IPS-11a (cell line): Measurements from ENCODE around the gene TBC1D12.
"Not testable (repeated sequence)": the region's sequence is repeated elsewhere in the genome, so short reads cannot be mapped to it uniquely, and the experiment has no call there.

Source experiments
- H3K4me3 ChIP-seq: one replicate; pipeline ENCODE4 v1.5.1; 2013; ENCODE audit warnings: low read depth, low read length, control low read depth

TBC1D12 gene

DNA sequence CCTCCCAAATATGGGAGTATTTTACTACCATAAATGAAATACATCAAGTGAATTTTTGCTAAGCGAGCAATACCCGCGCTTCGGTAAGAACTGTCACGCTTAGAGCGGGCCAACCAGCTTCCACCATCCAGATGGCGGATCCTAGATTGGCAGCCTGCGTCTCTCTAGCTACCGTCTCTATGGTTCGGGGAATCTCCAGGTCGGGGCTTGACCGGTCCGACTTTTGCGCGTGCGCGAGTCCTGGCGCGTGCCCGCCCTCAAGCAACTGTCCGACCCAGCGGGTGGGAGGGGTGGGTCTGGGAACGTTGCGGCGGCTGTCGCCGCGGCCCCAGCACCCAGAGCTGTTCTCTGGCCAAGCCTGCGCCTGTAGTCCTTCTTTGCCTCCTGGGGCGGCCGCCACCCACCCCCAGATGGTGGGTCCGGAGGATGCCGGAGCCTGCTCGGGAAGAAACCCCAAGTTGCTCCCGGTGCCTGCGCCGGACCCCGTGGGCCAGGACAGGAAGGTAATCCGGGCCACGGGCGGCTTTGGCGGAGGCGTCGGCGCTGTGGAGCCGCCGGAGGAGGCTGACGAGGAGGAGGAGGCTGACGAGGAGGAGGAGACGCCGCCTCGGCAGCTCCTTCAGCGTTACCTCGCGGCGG is at the start of gene TBC1D12:
TBC1D12 (plus strand) TSS at position 338 of the 639 bp plus-strand sequence; CDS start at position 411, 73 bp downstream.
- H3K4me3 ChIP-seq: peak within 1 kb of the TSS; percentile 67

DNA sequence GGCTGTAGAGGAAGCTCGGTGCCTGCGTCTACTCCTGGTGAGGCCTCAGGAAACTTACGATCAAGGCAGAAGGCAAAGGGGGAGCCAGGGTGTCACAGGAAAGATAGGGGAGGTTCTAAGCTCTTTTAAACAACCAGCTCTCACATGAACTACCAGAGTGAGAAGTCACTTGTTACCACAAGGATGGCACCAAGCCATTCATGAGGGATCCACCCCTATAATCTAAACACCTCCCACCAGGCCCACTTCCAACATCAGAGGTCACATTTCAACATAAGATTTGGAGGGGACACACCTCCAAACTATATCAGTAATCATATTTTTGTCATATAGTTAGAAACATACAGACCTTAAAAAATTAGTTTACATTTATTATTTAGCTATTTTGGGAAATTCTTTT is 49.0 kb upstream of the TBC1D12 start:
- H3K4me3 ChIP-seq: no peak overlapping the region

DNA sequence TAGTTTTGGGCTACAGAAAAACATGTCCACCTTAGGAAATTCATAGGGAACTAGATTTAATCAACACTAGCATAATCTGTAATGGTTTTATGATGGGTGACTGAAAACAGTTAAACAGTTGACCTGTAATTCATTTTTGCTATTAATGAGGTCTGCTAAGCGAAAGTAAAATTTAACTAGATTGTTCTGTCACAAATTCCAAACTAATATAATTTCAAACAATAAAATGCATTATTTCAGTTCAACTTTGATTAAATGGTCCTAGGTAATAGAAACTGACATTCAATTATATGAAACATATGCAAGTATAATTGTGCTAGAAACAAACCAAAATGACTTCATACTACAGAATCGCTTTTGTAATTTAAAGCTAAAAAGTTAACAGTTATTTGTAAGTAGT is 46.5 kb upstream of the TBC1D12 start:
- H3K4me3 ChIP-seq: no peak overlapping the region

DNA sequence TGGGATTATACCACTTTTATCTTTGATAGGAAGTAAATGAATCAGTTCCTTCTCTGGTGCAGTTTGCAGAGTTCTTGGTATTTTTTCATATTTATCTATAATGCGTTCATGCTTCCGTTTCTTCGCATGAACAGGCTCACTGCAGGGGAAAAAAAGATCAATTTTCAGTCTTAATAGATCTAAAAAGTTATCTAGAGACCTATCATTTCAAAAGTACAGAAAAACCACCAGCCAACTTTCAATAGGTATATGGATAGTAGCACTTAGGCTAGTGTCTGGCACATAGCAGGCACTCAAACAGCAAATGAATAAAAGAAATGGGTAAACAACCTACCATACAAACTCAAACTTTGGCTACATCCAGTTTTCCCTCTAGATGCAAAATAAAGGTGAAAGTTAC is 45.1 kb upstream of the TBC1D12 start:
- no peak overlapping the region for H3K4me3 ChIP-seq

DNA sequence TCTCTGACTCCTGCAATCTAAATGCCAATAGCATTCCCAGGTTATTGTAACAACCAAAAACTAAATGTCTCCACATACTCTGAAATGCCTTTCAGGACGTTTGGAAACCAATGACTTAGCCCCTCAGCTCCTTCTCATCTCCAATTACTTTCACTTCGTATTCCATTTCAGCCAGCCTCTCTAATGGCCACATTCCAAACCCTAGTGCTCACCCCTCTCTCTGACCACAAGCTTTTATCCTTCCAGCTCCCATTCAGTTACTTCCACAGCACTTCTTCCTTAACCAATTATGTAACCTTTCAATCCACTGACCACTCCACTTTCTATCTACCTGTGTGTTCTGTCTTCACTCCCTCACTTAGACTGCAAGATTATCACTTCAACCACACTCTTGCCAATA is 43.9 kb upstream of the TBC1D12 start:
- no peak overlapping the region for H3K4me3 ChIP-seq

DNA sequence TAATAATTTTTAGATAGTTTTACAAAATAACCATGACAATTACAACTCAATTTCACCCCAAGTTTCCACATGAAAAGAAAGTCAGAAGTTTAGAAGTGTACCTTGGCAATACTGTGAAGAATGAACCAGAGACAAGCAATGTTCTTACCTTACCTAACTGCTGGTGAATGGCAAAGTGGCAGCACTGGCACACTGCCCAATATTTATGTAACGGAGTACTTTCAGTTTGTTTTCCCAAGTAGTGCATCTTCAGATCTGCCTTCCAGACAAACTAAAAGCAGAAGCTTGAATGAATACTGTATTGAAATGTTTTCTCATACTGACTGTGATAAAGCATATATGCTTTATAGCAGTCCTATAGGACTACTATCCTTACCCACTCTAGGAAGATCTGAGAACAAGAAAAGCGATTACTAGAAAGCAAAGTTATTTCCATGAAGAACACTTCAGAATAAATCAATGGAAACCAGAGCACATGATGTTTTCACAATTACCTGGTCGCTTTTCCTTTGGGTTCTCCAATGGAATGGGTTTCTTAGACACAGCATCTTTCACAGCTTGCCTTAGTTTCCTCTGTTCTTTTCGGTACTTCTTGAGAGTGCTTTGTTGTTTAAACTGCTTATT is 41.1 kb upstream of the TBC1D12 start:
- peak overlapping the region; percentile 90 for H3K4me3 ChIP-seq

DNA sequence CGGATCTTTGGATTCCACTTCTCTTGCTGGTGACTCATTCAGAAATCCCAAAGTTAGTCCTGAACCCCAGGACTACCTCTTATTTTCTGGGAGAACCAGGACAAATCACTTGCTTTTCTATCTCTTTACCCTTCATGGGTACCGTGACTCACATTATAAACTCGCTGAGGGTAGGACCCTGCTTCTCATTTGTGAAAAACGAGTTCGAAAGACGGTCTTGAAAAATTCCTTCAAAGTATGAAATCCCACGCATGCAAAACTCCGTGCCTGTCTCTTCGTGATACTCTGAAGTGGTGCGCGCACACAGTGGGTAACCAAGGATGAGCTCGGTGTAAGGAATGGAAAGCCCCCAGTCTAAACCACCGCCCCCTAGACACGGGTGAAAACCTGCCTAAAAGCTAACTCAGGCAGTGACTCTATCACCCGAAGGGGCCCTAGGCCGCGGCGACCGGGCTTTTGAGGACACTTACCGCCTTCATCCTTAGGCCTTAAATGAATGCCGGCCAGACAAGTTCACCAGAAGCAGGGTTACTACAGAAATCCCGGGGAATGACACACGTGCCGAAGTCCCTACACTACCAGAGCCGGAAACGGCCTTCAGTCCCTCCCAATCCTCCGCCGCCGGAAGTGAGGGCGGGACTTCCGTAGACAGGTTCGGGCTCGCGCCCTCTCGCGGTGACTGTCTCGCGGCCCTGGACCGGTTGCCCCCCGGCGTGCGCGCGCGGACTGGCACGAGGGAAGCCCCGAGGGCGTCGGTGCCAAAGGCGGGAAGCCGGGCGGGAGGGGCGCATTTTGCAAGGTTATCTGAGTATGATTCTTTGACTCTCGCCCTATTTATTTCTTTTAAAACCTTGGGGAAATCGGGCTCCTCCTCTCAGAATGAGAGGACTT is 39.7 kb upstream of the TBC1D12 start, which contains the start of gene NOC3L:
NOC3L (minus strand) TSS at position 580 of the 891 bp plus-strand sequence; CDS start at position 479, 101 bp downstream.
- peak within 1 kb of the TSS; percentile 90 for H3K4me3 ChIP-seq

DNA sequence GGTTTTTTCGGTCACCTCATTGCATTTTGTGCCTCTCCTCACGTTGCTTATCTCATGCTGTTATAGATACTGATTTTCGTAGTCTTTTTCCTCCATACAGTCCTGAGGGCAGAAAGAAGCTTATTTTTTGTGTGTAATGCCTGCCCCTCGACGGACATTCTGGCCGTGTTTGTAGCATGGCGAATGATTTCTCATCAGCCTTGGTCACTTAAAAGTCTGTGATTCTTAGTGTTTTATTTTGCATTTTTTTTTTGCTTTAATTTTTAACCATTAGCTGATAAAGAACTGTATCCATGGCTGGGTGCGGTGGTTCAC is 39.1 kb upstream of the TBC1D12 start:
- H3K4me3 ChIP-seq: no peak overlapping the region

DNA sequence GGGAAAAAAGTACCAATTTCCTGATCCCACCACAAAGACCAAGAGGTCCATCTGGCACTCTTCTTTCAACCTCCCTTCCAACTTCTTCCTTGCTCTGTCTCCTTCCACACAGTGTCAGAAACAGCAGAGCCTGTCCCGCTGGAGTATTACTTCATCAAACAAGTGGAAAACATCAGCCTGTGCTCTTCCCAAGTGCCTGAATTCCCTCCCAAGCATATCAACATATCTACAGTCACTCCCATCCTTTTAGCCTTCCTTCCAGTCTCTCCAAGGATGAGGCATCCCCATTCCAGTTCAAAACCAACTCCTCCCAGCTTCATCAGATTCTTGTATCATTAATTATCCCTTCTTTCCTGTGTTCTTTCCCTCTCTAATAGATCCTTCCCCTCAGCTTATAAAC is 37.9 kb upstream of the TBC1D12 start:
- no peak overlapping the region for H3K4me3 ChIP-seq

DNA sequence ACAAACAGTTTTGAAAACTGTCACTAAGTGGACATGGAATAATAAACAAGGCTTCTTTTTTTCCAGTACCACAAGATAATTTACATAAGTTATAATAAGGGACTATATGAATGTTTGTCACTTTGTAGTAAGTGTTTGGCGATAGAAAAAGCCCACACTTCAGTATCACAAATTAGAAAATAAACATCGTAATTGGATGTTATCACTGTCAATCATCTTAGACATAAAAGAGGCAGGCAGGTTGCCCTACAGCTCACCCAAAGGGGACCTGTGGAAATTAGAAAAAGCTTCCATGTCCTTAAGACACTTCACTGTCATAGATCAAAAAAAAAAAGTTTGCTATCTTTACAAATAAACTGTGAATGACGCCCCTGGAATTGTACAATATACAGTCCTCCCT is 36.0 kb upstream of the TBC1D12 start:
- H3K4me3 ChIP-seq: no peak overlapping the region

DNA sequence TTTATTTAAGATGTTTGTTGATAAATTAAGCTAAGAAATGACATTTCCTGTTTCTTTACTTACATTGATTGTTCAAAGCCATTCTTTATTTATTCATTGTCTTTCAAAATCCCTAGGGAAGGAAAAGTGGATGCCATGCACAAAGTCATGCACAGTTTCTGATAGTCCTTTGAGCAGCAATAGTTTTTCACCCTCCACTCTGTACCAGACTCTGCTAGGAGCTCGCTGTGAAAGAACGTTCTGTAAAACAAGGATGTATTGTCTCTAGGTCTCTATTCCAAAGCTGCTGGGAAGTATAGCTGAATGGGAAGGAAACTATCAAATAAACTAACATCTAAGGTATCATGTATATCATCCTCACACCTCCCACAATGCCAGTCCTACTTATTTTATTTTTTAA is 31.8 kb upstream of the TBC1D12 start:
- H3K4me3 ChIP-seq: no peak overlapping the region

DNA sequence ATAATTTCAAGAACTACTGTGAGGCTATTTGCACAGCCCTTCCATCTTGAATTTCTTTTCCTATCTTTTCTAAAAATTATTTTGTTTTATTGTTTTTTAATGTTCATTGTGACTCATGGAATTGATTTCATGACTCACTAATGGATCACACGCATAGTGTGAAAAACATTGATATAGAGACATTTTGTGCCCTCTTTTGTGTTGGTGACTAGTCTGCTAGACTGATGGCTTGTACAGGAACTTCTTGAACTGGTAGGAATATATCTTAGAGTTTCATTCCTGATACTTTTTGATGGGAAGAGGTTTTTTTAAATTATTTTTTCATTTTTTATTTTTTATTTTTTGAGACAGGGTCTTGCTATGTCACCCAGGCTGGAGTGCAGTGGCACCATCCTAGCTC is 27.0 kb upstream of the TBC1D12 start:
- H3K4me3 ChIP-seq: no peak overlapping the region

DNA sequence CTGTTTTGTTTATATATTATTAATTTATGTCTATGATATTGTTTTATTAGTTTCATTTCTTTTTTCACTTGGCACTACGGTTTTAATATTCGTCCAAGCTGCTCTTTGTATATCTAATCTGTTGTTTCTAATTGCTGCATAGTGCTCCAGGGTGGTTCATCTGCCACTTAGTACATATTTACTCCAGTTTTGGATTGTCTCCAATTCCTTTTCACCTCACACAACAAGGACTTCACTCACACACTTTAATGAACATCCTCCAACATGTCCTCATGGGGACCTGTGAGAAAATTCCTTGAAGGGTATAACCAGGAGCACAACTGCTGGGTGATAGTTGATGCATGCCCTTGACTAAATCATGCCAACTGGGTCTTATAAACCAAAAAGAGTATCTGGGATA is 25.5 kb upstream of the TBC1D12 start:
- no peak overlapping the region for H3K4me3 ChIP-seq

DNA sequence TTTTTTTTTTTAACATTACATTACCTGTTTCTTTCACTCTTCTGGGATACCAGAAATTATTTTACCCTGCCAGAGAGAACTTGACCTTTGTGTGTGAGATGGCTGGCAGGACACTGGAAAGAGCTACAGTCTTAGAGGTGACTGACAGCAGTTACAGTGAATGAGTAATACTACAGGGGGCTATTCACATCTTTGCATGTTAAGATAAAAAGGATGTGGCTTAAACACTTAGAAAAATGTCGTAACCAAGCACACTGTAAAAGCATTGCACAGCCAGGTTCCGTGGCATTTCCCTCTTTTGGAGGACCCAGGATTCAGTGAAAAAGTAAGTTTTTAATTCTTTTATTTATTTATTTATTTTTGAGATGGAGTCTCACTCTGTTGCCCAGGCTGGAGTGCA is 18.8 kb upstream of the TBC1D12 start:
- H3K4me3 ChIP-seq: no peak overlapping the region

DNA sequence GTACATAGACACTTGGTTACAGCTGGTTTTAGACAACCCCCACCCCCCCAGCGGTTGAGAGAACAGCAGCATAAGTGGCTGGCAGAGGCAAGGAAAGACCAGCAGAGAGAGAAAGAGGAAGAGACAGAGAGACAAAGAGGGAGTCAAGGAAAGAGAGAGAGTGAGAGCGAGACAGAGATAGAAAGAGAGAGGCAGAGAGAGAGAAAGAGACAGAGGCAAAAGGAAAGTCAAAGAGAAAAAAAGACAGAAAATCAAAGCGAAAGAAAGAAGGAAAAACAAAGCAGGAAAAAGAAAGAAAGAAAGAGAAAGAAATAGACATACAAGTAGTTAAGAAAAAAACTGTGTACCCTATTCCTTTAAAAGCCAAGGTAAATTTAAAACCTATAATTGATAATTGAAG is 16.6 kb upstream of the TBC1D12 start:
- H3K4me3 ChIP-seq: not testable (repeated sequence)

DNA sequence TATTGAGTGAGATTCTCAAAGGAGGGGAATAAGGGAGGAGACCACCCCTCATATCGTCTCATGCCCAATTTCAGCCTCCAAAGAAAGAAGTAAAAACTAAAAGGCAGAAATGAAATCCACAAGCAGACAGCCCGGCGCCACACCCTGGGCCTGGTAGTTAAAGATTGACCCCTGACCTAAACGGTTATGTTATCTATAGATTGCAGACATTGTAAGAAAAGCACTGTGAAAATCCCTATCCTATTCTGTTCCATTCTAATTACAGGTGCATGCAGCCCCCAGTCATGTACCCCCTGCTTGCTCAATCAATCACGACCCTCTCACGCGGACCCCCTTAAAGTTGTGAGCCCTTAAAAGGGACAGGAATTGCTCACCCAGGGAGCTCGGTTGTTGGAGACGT is 10.2 kb upstream of the TBC1D12 start:
- not testable (repeated sequence) for H3K4me3 ChIP-seq

DNA sequence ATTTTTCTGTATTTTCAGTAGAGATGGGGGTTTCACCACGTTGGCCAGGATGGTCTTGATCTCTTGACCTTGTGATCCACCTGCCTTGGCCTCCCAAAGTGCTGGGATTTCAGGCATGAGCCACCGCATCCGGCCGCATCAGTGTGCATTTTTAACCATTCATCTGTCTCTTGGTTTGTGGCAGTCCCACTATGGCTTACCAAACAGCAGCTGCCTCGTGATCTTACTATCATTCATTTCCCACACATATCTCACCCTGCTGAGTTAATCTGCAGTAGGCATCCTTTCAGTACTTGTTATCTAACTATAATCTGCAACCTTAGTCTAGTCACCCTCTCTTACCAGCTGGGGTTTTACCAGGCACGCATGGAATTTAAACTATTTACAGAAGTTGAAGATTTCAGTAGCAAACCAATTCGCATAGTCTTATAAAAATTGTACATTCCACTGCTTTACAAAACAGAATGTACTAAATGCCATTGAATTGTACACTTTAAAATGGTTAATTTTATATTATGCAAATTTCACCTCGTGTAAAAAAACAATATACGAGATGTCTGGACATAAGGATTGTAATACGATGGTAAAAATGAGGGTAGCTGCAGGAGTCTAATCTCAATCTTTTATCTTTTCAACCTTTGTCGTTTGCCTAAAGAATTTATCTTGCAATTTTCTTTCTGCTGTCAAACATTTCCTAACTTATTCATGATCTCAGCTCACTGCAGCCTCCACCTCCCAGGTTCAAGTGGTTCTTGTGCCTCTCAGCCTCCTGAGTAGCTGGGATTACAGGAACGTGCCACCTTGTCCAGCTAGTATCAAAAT is 4.6 kb upstream of the TBC1D12 start:
- no peak overlapping the region for H3K4me3 ChIP-seq

DNA sequence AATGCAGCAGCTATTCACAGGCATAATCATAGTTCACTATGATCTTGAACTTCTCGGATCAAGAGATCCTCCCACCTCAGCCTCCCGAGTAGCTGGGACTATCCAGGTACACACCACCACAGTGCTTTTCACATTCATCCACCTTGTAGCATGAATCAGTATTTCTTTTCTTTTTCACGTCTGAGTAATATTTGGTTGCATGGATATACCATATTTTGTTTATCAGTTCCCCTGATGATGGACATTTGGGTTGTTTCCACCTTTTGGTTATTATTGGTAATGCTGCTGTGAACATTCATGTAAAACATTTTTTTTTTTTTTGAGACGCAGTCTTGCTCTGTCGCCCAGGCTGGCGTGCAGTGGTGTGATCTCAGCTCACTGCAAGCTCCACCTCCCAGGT is 3.6 kb upstream of the TBC1D12 start:
- no peak overlapping the region for H3K4me3 ChIP-seq

DNA sequence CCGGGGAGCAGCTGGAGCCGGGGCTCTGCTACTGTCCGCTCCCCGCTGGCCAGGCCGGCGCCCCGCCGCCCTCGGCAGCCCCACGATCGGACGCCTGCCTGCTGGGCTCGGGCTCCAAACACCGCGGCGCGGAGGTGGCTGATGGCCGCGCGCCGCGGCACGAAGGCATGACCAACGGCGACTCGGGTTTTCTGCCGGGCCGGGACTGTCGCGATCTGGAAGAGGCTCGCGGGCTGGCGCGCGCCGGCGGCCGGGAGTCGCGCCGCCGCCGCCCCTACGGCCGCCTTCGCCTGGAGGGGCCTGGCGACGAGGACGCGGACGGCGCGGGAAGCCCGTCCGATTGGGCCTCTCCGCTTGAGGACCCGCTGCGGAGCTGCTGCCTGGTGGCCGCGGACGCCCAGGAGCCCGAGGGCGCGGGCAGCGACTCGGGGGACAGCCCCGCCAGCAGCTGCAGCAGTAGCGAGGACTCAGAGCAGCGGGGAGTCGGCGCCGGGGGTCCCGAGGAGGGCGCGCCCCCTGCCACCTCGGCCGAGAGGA is 570 bp downstream of the TBC1D12 start:
- peak overlapping the region; percentile 67 for H3K4me3 ChIP-seq

DNA sequence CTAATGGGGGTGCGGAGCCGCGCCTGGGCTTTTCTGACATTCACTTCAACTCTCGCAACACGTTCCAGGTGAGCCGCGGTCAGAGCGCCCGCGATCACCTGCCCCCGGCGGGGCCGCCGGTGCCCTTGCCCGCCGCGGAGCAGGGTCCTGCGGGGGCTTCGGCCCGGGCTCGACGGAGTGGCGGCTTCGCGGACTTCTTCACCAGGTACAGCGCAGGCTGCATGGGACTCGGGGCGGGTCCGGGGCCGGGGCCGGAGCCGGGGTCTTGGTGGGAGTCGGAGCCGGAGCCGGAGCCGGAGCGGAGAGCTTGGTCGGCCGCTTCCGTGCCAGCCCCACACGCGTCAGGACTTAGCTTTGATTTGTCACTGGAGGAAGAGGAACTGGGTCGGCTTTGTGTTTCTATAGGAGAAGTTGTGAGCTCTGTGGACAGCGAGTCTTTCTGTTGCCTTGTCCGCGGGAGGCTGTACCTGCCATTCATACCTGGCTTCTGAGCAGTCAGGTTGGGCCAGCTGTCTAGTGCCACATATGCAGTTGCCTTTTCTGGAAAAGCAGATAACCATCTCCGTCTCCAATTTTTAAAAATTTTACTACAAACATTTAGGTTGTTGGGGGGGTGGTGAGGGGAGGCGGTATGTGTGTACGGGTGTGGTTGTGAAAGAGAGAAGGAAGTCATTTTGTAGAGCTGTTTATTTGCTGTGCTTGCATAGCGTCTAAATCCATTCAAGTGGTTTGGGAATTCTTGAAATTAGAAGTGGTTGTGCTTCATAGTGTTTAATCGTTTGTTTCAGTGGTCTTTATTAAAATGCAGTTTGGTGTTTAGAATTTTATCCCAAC is 1.3 kb downstream of the TBC1D12 start:
- peak overlapping the region; percentile 67 for H3K4me3 ChIP-seq
